HS-27A (cell line): ENCODE measurements around the gene TMEM151A.

Experiments used
- DNase-seq: peaks from one replicate; pipeline ENCODE4 v3.0.0-alpha.2; 2012; ENCODE audit warnings: low read depth, missing footprints

TMEM151A gene

DNA sequence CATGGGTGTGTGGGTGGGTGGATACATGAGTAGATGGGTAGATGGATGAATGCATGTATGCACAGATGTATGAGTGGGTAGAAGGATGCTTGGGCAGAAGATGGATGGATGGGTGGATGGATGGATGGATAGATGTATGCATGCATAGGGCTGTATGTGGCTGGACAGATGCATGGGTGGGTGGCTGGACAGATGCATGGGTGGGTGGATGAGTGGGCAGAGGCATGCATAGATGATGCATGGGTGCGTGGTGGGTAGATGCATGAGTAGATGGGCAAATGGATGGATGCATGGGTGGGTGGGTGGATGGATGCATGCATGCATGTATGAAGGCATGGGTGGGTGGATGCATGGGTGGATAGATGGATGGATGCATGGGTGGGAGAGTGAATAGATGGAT, 32.0 kb downstream of the TMEM151A start:
- DNase-seq: no peak

DNA sequence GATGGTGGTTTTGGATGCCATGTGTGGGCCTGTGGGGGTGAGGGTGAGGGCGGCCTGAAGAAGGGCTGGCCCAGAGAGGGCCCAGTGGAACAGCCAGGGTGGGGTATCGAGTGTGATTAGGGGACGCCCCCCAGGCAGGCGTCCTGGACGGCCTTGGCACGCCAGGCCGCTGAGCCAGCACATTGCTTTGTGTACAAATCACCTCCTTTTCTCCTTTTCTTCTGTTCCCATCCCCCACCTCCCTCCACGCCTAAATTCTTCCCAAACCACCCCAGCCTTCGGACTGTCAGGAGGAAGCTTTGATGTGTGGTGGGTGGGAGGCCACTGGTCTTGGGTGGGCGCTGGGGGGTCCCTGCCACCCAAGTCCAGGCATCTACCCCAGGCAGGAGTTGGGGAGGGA, 33.0 kb downstream of the TMEM151A start:
- no peak for DNase-seq

DNA sequence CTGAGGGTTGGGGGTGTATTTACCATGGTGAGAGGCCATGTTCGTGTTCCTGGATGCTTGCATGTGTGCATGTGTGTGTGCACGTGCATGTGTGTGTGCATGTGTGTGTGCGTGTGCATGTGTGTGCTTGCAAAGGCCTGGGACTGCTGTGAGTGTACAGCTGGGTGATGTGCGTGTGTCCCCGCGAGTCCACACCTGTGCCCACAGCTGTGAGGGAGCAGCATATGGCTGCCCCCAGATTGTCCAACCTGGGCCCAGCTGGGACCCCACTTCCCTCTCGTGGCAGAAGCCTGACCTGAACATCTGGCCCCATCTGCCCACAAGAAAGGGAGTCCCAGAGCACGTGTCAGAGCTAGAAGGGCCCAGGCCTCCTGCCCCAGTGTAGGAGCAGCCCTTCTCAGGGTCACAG, 33.6 kb downstream of the TMEM151A start:
- no peak for DNase-seq

DNA sequence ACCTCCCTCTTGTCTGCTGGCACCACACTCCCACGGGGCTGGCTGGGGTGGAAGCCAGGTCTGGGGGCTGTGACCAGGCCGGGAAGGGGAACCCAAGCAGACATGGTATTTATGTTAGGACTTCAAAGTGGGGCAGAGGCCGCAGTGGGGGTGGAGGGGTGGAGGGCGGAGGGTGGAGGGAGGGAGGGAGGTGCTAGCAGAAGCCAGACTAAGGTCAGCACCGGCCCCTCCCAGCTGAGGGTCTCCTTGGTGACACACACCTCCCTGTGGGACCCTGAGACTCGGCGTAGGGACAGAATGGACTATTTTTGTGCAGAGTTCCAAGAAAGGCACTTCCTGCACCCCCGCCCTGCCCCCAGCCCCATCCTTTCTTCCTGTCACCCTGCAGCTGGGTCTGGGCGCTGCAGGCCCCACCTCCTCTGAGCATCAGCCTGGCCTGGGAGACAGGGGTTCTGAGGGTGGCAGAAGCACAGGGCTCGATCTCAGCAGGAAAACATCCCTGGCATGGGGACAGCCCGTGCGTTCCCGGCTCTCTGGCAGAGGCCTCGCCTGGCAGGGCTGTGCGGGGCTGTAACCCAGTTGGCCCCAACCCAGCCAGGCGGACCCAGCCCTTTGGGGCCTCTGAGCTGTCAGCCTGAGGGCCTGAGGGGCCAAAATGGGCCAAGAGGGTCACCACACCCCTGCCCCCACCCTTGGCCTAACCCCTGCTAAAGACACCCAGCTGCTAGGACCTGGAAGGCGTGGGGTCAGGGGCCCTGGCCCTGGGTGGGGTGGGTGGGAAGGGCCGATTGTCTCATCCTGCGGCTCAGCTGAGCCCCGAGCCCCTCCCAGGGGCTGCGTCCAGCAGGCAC, 34.8 kb downstream of the TMEM151A start:
- DNase-seq: no peak

DNA sequence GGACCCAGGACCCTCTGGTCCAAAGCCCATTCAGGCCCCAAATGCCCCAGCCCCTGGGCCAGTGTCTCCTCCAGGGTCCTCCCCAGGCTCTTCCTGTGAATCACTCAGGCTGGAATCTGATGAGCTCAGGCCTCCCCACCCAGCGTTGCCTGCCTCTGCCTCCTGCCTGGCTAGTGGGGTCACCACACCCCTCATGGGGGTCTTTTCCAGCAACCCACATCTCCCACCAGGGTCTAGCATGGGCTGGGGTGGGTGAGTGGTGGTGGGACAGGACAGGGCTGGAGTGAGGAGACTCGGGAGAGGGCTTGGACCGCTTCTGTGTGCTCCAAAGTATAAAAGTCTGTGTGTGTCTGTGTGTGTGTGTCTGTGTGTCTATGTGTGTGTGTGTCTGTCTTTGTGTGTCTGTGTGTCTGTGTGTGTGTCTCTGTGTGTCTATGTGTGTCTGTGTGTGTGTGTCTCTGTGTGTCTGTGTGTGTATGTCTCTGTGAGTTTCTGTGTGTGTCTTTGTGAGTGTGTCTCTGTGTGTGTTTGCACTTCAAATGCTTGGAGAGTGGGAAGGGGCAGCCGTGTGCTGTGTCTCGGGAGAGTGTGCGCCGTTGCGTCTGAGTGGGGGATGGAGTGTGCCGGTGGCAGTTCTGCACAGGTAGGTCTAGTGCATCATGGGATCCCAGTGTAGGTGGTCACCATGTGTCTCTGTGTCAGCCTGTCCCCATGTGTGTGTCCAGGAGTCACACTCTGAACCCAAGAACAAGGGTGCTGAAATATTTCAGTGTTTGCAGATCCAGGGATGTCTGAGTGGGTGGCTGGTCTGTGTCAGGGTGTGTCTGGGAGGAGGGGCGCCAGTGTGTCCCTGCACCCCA, 35.7 kb downstream of the TMEM151A start:
- no peak for DNase-seq

DNA sequence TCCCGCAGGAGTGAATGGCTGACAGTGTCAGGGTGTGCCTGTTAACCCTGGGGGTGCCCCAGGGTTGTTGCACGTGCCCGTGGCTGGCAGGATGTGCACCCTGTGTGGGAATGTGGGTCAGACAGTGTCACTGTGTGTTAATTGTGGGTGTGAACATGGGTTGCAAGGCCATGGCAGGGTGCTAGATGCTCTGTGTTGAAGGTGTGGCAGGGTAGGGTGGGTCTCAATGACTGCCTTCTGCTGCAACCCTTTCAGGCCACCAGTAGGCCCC, 36.3 kb downstream of the TMEM151A start:
- DNase-seq: no peak

DNA sequence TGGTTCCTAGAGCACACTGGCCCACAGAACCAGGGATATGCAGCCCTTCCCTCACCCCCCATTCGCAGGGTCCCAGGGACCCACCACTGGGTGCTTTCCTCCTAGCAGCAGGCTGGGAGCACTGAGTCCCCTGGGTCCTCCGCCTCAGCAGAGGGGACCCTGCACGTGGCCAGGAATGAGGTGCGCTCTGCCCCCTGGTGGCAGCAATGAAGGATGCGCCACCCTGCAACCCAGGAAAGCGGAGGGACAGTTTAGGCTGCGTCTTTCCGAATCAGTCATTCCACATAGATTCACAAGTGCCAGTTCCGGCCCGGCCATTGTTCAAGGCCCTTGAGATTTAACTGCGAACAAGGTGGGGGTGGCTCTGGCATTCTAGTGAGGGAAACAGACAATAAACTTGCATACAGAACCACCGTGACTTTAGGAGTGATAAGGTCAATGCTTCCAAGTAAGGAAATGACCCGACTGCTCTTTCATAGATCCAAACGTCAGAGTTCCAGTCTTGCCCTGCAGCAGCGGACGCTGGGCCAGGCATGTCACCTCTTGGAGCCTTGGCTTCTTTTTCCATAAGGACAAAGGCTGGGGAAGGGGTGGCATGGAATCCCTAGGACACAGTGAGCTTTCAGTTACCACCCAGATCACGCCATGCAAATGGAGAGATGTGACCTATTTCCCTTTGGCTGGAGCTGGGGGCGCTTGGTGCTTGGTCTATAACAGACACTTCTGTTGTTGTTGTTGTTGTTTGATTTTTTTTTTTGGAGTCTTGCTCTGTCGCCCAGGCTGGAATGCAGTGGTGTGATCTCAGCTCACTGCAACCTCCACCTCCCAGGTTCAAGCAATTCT, 36.8 kb downstream of the TMEM151A start:
- DNase-seq: no peak

DNA sequence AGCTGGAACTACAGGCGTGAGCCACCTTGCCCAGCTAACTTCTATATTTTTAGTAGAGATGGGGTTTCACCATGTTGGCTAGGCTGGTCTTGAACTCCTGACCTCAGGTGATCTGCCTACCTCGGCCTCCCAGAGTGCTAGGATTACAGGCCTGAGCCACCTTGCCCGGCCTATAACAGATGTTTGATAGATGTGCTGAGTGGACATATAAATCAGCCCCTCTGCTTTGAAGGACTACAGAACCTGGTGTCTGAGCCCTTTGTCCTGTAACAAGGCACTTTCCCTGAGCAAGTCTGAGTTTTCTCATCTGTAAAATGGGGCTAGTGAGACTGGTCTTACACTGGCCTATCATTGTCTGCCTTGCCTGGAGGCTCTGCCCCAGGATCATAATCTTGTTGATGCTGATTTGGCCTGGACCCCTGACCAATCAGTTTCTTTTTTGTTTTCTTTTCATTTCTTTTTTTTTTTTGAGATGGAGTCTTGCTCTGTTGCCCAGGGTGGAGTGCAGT, 37.5 kb downstream of the TMEM151A start:
- no peak for DNase-seq

DNA sequence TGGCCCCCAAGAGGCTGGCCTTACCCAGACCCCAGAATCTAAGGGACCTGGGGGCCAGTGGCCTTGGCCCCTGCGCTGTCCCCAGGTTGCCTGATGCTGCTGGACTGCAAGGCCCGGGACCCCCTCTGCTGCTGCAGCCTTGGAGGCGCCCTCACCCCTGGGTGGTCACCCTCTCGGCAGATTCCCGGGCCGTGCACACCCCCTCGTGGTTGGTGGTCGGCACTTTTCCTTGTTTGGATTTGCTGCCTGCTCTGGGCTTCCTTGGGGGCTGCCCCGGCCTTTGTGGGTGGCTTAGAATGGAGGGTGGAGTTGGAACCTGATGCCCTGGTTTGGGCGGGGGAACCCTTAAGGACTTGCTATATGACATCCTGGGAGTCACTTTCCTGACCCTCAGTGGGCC, 39.2 kb downstream of the TMEM151A start:
- DNase-seq: no peak

DNA sequence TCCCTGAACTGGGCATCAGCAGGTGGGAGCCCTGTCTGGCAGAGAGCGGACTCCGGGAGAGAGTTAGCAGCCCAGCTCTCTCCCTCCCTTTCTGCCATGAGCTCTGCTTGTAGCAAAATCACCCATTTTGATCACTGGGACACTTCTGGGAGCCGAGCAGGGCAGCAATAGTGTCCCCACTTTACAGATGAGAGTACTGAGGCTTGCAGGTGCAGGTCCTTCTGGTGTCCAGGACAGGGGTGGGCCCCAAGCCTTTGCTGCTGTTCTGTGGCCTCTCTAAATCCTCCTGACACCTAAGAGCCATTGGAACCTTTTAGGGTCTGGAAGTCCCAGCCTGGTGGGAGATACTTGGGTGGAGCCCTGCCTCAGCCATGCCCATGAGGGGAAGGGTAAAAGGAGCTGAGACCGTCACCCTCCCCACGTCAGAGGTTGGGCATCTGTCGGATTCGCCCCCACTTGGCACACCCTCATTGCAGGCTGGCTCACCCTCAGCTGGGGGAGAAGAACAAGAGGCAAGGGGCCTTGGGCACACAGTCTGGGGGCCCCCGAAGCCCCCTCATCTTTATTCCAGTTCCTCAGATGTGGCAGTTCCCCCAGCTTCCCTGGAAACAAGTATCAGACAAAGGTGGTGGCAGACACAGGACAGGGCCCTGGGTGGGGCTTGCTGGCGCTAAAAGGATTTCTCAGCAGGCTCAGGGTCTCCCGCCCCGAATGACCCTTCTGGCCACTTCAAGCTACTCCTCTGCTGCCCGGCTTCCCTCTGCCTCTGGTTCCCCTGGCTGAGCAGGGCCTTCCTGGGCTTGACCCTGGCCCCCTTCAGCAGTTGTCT, 40.1 kb downstream of the TMEM151A start:
- DNase-seq: no peak

DNA sequence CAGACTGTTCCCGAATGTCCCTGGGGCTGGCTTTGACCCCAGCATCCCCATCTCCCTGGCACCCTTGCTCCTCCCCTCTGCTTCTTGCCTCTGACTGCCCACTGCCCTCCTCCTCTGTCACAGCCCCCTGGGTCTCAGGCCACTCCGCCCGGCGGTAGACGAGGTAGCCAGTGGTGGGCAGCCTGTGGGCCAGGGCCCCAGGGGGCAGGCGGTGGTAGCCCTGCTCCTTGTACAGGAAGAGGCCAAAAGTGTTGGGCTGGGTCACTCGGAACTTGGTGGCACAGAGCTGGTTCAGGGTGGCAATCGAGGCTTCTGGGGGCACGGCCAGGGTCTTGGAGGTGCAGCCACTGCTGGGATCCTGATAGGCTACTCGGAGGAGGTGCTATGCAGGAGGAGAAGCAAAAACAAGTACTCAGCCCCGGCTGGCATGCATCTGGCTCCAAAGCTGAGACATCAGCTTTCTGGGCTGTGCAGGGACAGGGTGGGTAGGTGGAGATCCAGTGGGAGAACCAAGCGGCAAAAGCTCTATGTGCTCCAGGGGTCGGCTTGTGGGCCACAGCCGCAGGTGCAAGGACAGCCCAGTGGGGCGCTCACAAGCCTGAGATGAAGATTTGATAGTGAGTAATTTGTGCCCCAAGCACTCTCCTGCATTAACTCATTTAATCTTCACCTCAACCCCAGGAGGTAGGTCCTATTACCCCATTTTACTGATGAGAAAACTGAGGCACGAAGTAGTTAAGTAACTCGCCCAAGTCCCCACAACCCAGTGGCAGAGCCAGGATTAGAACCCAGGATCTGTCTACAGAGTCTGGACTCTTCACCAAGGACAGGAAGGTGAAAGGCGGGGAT, 40.9 kb downstream of the TMEM151A start:
- no peak for DNase-seq

DNA sequence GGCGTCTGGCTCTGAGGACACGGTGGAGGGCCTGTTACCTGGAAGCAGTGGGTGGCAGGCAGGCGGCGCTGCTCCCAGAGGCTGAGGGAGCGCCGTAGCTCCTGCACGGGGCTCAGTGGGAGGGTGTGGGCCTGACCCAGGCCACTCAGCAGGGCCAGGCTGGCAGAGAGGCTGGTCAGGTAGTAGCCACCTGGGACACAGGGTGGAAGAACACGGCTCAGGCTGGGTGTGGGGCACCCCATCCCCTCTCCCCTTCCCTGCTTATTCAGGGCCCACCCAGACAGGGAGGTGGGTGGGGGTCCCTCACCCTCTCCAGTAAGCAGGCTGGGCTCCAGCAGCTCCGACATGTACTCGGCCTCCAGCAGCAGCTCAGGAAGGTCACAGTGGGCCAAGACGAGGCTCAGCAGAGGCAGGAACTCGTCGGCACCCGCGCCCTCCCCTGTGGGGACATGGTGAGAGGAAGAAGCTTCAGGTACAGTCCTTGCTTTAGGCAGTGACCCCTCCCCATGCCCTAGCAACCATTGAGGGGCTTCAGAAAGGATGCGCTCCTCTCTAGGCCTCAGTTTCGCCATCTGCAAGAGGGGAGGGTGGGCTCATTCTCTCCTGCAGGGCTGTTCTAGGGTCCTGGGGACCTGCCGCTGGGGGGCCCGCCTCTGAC, 41.7 kb downstream of the TMEM151A start:
- no peak for DNase-seq

DNA sequence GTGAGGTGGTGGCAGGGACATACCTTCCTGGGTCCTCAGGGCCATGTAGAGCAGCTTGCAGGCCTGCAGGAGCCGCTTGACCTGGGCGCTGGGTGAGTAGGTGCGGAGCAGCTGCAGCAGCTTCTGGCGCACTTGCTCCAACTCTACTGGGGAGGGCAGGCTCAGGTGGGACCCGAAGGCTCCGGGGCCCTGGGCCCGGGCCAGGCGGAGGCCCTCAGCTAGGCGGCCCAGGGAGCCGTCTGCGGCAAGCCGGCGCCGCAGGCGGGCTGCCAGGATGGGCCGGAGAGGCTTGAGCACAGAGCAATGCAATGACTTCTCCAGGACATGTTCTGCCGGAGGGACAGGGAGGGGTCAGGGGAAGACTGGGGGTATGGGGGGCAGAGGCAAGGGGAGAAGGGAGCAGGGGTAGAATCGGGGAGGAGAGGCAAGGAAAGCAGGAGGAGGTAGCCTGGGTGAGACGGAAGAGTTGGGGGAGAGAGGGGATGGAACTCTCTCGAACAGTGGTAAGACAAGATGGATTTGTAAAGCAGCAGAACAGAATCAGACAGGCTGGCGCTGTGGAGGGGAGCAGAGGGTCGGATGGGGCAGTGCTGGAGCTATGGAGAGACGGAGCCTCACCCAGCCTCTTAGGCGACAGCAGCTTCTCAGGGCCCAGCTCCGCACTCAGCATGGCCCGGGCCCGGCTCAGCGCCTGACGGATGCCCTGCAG, 42.4 kb downstream of the TMEM151A start:
- DNase-seq: no peak

DNA sequence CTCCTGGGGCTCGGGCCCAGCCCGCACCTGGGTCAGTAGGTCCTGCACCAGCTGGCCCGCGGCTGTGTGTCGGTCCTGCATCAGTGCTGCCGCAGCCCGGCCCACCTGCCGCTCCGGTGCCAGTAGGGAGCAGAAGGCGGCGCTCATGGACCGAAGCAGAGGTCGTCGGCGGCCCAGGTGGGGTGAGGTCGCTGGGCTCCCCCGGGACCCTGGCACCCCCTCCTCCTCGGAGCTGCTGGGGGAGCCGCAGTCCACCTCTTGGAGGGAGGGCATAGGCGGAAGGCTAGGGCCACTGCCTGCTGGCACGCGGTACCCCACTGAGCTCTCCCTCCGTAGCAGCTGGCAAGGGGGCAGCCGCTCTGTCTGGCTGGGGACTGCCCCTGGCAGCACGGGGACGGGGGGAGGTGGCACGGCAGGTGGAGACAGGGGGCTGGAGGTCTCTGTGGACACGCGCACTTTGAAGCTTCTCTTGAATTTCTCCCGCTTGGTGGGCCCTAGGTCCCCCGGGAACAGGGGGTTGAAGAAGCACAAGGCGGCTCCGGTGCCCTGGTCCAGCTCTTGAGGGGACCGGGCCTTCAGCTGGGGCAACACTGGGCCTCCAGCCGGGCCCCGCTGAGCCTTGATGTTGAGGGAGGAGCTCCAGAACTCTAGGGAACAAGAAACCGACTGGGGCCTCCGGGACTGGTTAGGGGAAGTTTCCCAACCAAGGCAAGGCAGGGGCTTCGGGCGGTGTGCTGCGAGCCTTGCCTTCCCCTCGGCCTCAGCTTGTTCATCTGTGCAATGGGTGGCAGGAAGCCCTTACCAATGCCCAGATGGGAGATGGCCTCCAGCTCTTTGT, 43.1 kb downstream of the TMEM151A start:
- no peak for DNase-seq

DNA sequence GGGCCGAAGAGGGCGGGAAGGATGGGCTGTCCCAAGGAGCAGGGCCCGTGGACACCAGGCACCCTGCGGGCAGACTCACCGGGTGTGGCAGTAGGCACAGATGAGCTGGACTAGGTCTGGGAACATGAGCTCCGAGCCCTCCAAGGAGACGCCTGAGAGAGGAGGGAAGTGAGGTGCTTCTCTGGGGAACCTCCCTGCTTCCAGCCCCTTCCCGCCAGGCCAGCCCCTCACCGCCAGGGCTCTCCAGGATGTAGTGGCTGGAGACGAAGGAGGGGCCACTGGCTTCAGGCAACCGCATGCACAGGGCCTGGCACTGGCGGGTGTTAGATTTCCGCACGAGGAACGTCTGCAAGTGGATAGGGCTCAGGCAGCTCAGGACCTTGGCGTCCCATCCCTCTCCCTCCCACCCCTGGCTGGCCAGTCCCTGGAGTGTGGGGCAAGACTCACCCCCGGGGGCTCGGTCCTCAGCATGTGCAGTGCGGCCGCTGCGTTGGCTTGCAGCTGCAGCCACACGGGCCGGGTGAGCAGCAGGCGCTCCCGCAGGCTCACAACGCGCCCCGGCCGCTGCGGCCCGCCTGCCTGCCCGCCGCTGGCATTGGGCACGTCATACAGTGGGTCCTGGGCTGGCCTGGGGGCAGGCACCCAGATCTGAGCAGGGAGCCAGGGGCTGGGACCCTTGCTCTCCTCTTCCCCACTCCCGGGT, 44.0 kb downstream of the TMEM151A start:
- no peak for DNase-seq

DNA sequence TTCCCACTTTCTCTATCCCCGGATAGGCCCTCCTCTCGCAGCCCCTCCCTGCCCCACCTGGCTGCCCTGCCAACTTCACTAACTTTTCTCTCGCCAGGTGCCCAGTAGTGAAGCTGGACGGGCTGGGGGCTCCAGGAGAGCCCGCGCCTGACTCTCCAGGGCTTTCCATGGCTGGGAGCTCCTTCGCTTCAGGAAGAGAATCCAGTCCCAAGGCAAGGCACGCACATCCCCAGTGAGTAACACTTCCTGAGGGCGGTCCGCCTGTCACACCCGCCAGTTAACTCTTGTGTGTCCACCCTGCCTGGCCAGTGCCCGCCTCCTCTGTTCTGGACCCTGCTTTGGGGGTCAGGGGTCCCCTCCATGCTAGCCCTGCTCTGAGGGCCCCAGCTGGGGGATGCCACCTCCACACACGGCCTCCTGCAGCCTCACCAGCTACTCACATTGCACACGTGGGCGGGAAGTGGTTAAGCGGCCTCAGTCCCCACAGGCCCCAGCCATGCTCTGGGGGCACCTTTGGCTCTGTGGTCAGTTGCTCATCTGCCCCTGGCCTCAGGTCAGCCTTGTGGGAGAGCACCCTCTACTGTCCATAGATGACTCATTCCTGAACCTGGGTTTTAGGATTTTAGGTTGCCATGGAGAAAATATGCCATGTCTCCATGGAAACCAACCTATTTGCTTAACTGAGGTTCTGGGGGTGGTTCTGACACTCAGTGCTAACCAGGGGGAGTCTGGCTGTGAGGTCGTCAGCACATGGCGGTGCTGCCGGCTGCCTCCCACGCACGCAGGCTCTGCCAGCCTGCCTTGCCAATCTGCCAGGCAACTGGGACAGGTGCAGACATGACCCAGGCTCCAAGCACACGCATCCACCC, 44.8 kb downstream of the TMEM151A start, which contains the start of gene RIN1:
Gene RIN1, minus strand, starts transcription at position 201 of the 869 bp plus-strand sequence. Its CDS starts 32 bp downstream, at position 169.
- peak; percentile 98 for DNase-seq
